GM12875 (cell line): ENCODE results near the gene IQSEC1.

Source experiments
- H3K4me3 ChIP-seq: one replicate; pipeline ENCODE4 v1.5.1; 2011; ENCODE audit warnings: low read depth, low read length, control low read depth
- CTCF ChIP-seq: IDR thresholded peaks from 2 replicates; pipeline ENCODE4 v1.5.1; 2011; ENCODE audit warnings: low read depth, mild to moderate bottlenecking, control low read depth, inconsistent platforms, low read length, moderate library complexity, borderline replicate concordance; ENCODE audit not compliant: insufficient read depth

IQSEC1 gene

GRCh38 chr3:12980596-12981290, 92.5 kb downstream of the IQSEC1 start:
- TF ChIP-seq CTCF: no peak
- H3K4me3 ChIP-seq: no peak overlapping the region

- no peak for TF ChIP-seq CTCF
Measured at GRCh38 chr3:12979947-12980487, 93.2 kb downstream of the IQSEC1 start.

GRCh38 chr3:12979151-12979946, 93.9 kb downstream of the IQSEC1 start:
- TF ChIP-seq CTCF: no peak

More at GRCh38 chr3:12979947-12980487, 93.2 kb downstream of the IQSEC1 start:
- H3K4me3 ChIP-seq: no peak overlapping the region

GRCh38 chr3:12978682-12979081, 94.5 kb downstream of the IQSEC1 start:
- TF ChIP-seq CTCF: no peak
- H3K4me3 ChIP-seq: no peak overlapping the region

More at GRCh38 chr3:12979151-12979946, 93.9 kb downstream of the IQSEC1 start:
- no peak overlapping the region for H3K4me3 ChIP-seq

GRCh38 chr3:12977117-12977808, 96.0 kb downstream of the IQSEC1 start:
- TF ChIP-seq CTCF: no peak
- H3K4me3 ChIP-seq: no peak overlapping the region

- H3K4me3 ChIP-seq: no peak overlapping the region
Measured at GRCh38 chr3:12975748-12976522, 97.3 kb downstream of the IQSEC1 start.

More at GRCh38 chr3:12975748-12976522, 97.3 kb downstream of the IQSEC1 start:
- TF ChIP-seq CTCF: no peak
